Liver (tissue), 9 donors: ENCODE measurements around the gene SMAD6. TPM values are rescaled to one million over a fixed set of nuclear protein-coding genes. Genes with fewer than 3 reads are reported as not detected.

Source experiments
- DNase-seq: peaks from one replicate; pipeline ENCODE4 v3.0.0-alpha.2; 2017; ENCODE audit warnings: low spot score
- H3K27ac ChIP-seq, 2 donors: one replicate each; pipeline ENCODE4 v1.7.0; 2013; ENCODE audit warnings: inconsistent platforms in 2 of 2, low read length in 2 of 2, control low read depth in 1 of 2, low read depth in 1 of 2, mild to moderate bottlenecking in 1 of 2
- H3K27me3 ChIP-seq, 4 donors: one replicate each; pipeline versions ENCODE4 v1.6.1 to v1.7.0; 2013; ENCODE audit warnings: low read length in 3 of 4, inconsistent platforms in 1 of 4, mild to moderate bottlenecking in 1 of 4, moderate library complexity in 1 of 4; ENCODE audit not compliant: control insufficient read depth in 4 of 4, insufficient read depth in 4 of 4
- H3K36me3 ChIP-seq, 4 donors: one replicate each; pipeline versions ENCODE4 v1.6.1 to v1.7.0; 2013; ENCODE audit warnings: low read length in 3 of 4, mild to moderate bottlenecking in 3 of 4, low read depth in 1 of 4, moderate library complexity in 1 of 4; ENCODE audit not compliant: control insufficient read depth in 4 of 4, insufficient read depth in 3 of 4
- H3K4me1 ChIP-seq, 4 donors: one replicate each; pipeline versions ENCODE4 v1.6.1 to v1.7.0; 2013; ENCODE audit warnings: low read length in 3 of 4, mild to moderate bottlenecking in 3 of 4, moderate library complexity in 1 of 4; ENCODE audit not compliant: control insufficient read depth in 4 of 4, insufficient read depth in 4 of 4
- H3K4me3 ChIP-seq, 3 donors: one replicate each; pipeline versions ENCODE4 v1.6.1 to v1.7.0; 2013; ENCODE audit warnings: low read length in 3 of 3, control low read depth in 1 of 3, low read depth in 1 of 3, mild to moderate bottlenecking in 1 of 3
- H3K9ac ChIP-seq, 2 donors: one replicate each; pipeline ENCODE4 v1.7.0; 2013; ENCODE audit warnings: low read length in 2 of 2, mild to moderate bottlenecking in 2 of 2, moderate library complexity in 2 of 2, control low read depth in 1 of 2, low read depth in 1 of 2
- H3K9me3 ChIP-seq, 4 donors: one replicate each; pipeline versions ENCODE4 v1.6.1 to v1.7.0; 2013; ENCODE audit warnings: low read length in 3 of 4; ENCODE audit not compliant: control insufficient read depth in 4 of 4
- ATF3 ChIP-seq: IDR thresholded peaks from 2 replicates; pipeline ENCODE4 v1.6.1; 2016; ENCODE audit warnings: antibody characterized with exemption
- EGR1 ChIP-seq, 2 donors: IDR thresholded peaks; 2 replicates each; pipeline ENCODE4 v1.6.1; 2016 to 2018; ENCODE audit warnings: antibody characterized with exemption in 2 of 2, low read depth in 2 of 2
- FOXA1 ChIP-seq: IDR thresholded peaks from 2 replicates; pipeline ENCODE4 v1.6.1; 2016; ENCODE audit warnings: antibody characterized with exemption
- FOXA2 ChIP-seq: IDR thresholded peaks from 2 replicates; pipeline ENCODE4 v1.6.1; 2016; ENCODE audit warnings: antibody characterized with exemption
- GABPA ChIP-seq, 2 donors: IDR thresholded peaks in 1 of 2; conservative IDR thresholded peaks in 1 of 2; 2 replicates each; pipeline ENCODE4 v1.6.1; 2016; ENCODE audit warnings: antibody characterized with exemption in 2 of 2, mild to moderate bottlenecking in 1 of 2, moderate library complexity in 1 of 2
- HNF4A ChIP-seq, 2 donors: conservative IDR thresholded peaks; 2 replicates each; pipeline ENCODE4 v1.6.1; 2016; ENCODE audit warnings: antibody characterized with exemption in 2 of 2, mild to moderate bottlenecking in 2 of 2
- HNF4G ChIP-seq: IDR thresholded peaks from 2 replicates; pipeline ENCODE4 v1.6.1; 2016; ENCODE audit warnings: antibody characterized with exemption
- JUND ChIP-seq, 2 donors: IDR thresholded peaks; 2 replicates each; pipeline ENCODE4 v1.6.1; 2016; ENCODE audit warnings: antibody characterized with exemption in 2 of 2
- NR2F2 ChIP-seq: IDR thresholded peaks from 2 replicates; pipeline ENCODE4 v1.6.1; 2016; ENCODE audit warnings: antibody characterized with exemption
- RAD21 ChIP-seq, 2 donors: IDR thresholded peaks; 2 replicates each; pipeline ENCODE4 v1.6.1; 2016; ENCODE audit warnings: antibody characterized with exemption in 2 of 2, mild to moderate bottlenecking in 2 of 2
- REST ChIP-seq: IDR thresholded peaks from 2 replicates; pipeline ENCODE4 v1.6.1; 2016; ENCODE audit warnings: antibody characterized with exemption, mild to moderate bottlenecking
- RXRA ChIP-seq, 2 donors: IDR thresholded peaks; 2 replicates each; pipeline ENCODE4 v1.6.1; 2017 to 2018; ENCODE audit warnings: antibody characterized with exemption in 2 of 2, mild to moderate bottlenecking in 1 of 2
- SP1 ChIP-seq: IDR thresholded peaks from 2 replicates; pipeline ENCODE4 v1.6.1; 2018; ENCODE audit warnings: antibody characterized with exemption, mild to moderate bottlenecking
- TAF1 ChIP-seq: conservative IDR thresholded peaks from 2 replicates; pipeline ENCODE4 v1.6.1; 2016; ENCODE audit warnings: antibody characterized with exemption, mild to moderate bottlenecking
- YY1 ChIP-seq: IDR thresholded peaks from 2 replicates; pipeline ENCODE4 v1.6.1; 2016; ENCODE audit warnings: antibody characterized with exemption, mild to moderate bottlenecking
- WGBS: extraction: QIAGEN DNeasy Blood & Tissue Kit; methylation state at CpG from one replicate; pipeline ENCODE4 v1.1.7; 2013; 5-methylcytosine and 5-hydroxymethylcytosine counted together
- polyA plus RNA-seq, 2 donors: library from polyadenylated mRNA; stranded (reverse) in 1 of 2; unstranded in 1 of 2; fragments of 200-250 nt in 1 of 2; fragments of >200 nt in 1 of 2; fragmentation: Nextera tagmentation in 1 of 2; extraction: Ambion mirVana in 1 of 2; gene quantifications; one replicate each; pipeline versions ENCODE4 v1.2.1 to v1.2.3, GENCODE V29; 2013 to 2015
- total RNA-seq, 2 donors: library from RNA; depleted of rRNA; stranded (reverse); fragments of >200 nt; gene quantifications; one replicate each; pipeline ENCODE4 v1.2.3, GENCODE V29; 2014
- TF ChIP-seq, protein P1 (sequence below): IDR thresholded peaks from 2 replicates; pipeline ENCODE4 v1.6.1; 2016; ENCODE audit warnings: antibody characterized with exemption
- TF ChIP-seq, protein P2 (sequence below): fragments of 150-350 bp; IDR thresholded peaks from 2 replicates; pipeline ENCODE4 v1.5.1; 2017; ENCODE audit warnings: improper control_type of control experiment, low read depth, low read length; ENCODE audit not compliant: missing input control
- TF ChIP-seq, protein P3 (sequence below): IDR thresholded peaks from 2 replicates; pipeline ENCODE4 v1.6.1; 2016; ENCODE audit warnings: antibody characterized with exemption
- donor health status: healthy.
- donor health status: healthy.
- donor health status: healthy.
- donor health status: healthy.
- donor health status: healthy.

The SMAD6 gene
- total and polyA plus RNA-seq, 4 donors = 1.2 to 15.1 (median 11.0) TPM

DNA sequence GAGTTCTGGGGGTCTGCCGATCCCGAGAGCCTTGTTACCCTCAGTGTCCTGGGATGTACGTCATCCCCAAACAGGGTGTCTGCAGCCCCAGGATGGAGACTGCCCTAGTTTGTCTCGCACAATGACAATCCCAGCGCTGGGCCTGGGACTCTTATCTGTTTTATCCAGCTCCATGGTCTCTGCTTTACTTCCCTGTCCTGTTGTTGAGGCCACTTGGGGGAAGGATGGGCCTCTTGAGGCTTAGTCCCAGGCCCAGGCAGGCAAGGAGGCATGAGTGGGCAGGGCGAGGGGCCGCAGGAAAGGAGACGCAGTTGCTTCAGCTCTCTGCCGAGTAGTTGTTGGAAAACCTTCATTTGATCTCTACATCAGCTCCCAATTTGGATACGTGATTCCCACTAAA is 17.4 kb downstream of the SMAD6 start (continued):
- TF ChIP-seq, protein P1, sequence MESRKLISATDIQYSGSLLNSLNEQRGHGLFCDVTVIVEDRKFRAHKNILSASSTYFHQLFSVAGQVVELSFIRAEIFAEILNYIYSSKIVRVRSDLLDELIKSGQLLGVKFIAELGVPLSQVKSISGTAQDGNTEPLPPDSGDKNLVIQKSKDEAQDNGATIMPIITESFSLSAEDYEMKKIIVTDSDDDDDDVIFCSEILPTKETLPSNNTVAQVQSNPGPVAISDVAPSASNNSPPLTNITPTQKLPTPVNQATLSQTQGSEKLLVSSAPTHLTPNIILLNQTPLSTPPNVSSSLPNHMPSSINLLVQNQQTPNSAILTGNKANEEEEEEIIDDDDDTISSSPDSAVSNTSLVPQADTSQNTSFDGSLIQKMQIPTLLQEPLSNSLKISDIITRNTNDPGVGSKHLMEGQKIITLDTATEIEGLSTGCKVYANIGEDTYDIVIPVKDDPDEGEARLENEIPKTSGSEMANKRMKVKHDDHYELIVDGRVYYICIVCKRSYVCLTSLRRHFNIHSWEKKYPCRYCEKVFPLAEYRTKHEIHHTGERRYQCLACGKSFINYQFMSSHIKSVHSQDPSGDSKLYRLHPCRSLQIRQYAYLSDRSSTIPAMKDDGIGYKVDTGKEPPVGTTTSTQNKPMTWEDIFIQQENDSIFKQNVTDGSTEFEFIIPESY = no peak

GRCh38 chr15:66720206-66721010 is 18.4 kb downstream of the SMAD6 start:
- no peak for DNase-seq
- Histone ChIP-seq H3K9ac (no peak overlapping the region), H3K27me3 (no peaks in the 10 kb centered on the region), H3K4me1 (peaks cover under 1 to 14% (median 6%) of the 10 kb centered on the region in 4 donors), H3K9me3 (no peaks in the 10 kb centered on the region), H3K36me3 (peaks cover 0 to 7% (median 6%) of the 10 kb centered on the region in 4 donors), H3K4me3 (no peak overlapping the region), H3K27ac (no peak overlapping the region)
- 87% methylated on average over 9 of the region's 9 CpGs for WGBS
- TF ChIP-seq JUND (IDR thresholded peaks at IDR 0.05) (no peak), HNF4G (no peak), FOXA2 (no peak), EGR1 (IDR thresholded peaks at IDR 0.05; ENCODE audit: low read depth in 2 of 2) (no peak), HNF4A (conservative IDR thresholded peaks at IDR 0.05) (no peak), YY1 (no peak), FOXA1 (no peak), ATF3 (no peak), RXRA (IDR thresholded peaks at IDR 0.05) (no peak), NR2F2 (no peak), GABPA (IDR thresholded peaks at IDR 0.05 in 1 of 2, conservative IDR thresholded peaks at IDR 0.05 in 1 of 2) (no peak), SP1 (no peak), REST (no peak), RAD21 (IDR thresholded peaks at IDR 0.05) (no peak), TAF1 (no peak)
- TF ChIP-seq, protein P2, sequence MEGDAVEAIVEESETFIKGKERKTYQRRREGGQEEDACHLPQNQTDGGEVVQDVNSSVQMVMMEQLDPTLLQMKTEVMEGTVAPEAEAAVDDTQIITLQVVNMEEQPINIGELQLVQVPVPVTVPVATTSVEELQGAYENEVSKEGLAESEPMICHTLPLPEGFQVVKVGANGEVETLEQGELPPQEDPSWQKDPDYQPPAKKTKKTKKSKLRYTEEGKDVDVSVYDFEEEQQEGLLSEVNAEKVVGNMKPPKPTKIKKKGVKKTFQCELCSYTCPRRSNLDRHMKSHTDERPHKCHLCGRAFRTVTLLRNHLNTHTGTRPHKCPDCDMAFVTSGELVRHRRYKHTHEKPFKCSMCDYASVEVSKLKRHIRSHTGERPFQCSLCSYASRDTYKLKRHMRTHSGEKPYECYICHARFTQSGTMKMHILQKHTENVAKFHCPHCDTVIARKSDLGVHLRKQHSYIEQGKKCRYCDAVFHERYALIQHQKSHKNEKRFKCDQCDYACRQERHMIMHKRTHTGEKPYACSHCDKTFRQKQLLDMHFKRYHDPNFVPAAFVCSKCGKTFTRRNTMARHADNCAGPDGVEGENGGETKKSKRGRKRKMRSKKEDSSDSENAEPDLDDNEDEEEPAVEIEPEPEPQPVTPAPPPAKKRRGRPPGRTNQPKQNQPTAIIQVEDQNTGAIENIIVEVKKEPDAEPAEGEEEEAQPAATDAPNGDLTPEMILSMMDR = no peak
- TF ChIP-seq, protein P3, sequence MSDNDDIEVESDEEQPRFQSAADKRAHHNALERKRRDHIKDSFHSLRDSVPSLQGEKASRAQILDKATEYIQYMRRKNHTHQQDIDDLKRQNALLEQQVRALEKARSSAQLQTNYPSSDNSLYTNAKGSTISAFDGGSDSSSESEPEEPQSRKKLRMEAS = no peak
- TF ChIP-seq, protein P1 = no peak
